ENCODE data around the gene GGT6. TPM values are rescaled to one million over a fixed set of nuclear protein-coding genes. Genes with fewer than 3 reads are reported as not detected.
A peak's percentile ranks its signal among the peaks of the same experiment; 100 is the strongest.

GGT6 gene
- total and polyA plus RNA-seq, 2 of the 13 experiments (the other 11 are each of a cell fraction or from before 2014, with no cell fraction given), result 0.16 to 0.80 TPM

DNA sequence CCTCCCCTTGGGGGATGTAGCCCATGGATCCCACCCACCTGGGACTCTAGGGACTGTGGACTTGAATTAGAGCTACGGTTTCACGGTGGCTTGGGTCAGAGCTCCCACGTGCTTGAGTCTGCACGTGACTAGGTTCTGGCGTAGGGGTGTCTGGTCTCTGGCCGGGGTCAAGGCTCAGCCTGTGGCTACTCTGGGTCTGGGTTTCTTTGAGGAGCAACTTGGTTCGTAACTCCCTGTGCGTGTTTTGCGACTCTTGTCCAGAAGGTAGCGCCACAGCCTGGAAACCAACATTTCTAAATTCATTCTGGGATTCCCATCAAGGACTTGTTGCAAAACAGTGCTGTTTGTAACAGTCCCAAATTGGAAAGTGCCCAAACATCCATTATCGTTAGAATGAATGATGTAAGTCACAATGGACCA lies 470 bp upstream of the GGT6 start (continued):
- TF ChIP-seq, protein P1, sequence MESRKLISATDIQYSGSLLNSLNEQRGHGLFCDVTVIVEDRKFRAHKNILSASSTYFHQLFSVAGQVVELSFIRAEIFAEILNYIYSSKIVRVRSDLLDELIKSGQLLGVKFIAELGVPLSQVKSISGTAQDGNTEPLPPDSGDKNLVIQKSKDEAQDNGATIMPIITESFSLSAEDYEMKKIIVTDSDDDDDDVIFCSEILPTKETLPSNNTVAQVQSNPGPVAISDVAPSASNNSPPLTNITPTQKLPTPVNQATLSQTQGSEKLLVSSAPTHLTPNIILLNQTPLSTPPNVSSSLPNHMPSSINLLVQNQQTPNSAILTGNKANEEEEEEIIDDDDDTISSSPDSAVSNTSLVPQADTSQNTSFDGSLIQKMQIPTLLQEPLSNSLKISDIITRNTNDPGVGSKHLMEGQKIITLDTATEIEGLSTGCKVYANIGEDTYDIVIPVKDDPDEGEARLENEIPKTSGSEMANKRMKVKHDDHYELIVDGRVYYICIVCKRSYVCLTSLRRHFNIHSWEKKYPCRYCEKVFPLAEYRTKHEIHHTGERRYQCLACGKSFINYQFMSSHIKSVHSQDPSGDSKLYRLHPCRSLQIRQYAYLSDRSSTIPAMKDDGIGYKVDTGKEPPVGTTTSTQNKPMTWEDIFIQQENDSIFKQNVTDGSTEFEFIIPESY (CRISPR knock-in tag; IDR thresholded peaks at IDR 0.05), result 0 out of 2 replicates have a peak, but pooled peaks have one; percentile 6
- TF ChIP-seq KAT8 (CRISPR knock-in tag; IDR thresholded peaks at IDR 0.05), result peak; percentile 46; the same call in 1 of the 2 replicates
- TF ChIP-seq SMC3 (IDR thresholded peaks at IDR 0.05; ENCODE audit: low read length), result peak; percentile 22; the same call in 1 of the 2 replicates
- TF ChIP-seq, protein P2, sequence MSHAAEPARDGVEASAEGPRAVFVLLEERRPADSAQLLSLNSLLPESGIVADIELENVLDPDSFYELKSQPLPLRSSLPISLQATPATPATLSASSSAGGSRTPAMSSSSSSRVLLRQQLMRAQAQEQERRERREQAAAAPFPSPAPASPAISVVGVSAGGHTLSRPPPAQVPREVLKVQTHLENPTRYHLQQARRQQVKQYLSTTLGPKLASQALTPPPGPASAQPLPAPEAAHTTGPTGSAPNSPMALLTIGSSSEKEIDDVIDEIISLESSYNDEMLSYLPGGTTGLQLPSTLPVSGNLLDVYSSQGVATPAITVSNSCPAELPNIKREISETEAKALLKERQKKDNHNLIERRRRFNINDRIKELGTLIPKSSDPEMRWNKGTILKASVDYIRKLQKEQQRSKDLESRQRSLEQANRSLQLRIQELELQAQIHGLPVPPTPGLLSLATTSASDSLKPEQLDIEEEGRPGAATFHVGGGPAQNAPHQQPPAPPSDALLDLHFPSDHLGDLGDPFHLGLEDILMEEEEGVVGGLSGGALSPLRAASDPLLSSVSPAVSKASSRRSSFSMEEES (CRISPR knock-in tag; IDR thresholded peaks at IDR 0.05), result 0 out of 2 replicates have a peak, but pooled peaks have one; percentile 33
- TF ChIP-seq NR2C2 (CRISPR knock-in tag; IDR thresholded peaks at IDR 0.05; ENCODE audit: borderline replicate concordance), result peak; percentile 53; the same call in 1 of the 2 replicates
- no peak for TF ChIP-seq RBFOX2 (IDR thresholded peaks at IDR 0.05; ENCODE audit: low read depth, low read length)
- peak; percentile 52; the same call in 1 of the 2 replicates for TF ChIP-seq MYC (CRISPR knock-in tag; IDR thresholded peaks at IDR 0.05; ENCODE audit: borderline replicate concordance)
- TF ChIP-seq, protein P3, sequence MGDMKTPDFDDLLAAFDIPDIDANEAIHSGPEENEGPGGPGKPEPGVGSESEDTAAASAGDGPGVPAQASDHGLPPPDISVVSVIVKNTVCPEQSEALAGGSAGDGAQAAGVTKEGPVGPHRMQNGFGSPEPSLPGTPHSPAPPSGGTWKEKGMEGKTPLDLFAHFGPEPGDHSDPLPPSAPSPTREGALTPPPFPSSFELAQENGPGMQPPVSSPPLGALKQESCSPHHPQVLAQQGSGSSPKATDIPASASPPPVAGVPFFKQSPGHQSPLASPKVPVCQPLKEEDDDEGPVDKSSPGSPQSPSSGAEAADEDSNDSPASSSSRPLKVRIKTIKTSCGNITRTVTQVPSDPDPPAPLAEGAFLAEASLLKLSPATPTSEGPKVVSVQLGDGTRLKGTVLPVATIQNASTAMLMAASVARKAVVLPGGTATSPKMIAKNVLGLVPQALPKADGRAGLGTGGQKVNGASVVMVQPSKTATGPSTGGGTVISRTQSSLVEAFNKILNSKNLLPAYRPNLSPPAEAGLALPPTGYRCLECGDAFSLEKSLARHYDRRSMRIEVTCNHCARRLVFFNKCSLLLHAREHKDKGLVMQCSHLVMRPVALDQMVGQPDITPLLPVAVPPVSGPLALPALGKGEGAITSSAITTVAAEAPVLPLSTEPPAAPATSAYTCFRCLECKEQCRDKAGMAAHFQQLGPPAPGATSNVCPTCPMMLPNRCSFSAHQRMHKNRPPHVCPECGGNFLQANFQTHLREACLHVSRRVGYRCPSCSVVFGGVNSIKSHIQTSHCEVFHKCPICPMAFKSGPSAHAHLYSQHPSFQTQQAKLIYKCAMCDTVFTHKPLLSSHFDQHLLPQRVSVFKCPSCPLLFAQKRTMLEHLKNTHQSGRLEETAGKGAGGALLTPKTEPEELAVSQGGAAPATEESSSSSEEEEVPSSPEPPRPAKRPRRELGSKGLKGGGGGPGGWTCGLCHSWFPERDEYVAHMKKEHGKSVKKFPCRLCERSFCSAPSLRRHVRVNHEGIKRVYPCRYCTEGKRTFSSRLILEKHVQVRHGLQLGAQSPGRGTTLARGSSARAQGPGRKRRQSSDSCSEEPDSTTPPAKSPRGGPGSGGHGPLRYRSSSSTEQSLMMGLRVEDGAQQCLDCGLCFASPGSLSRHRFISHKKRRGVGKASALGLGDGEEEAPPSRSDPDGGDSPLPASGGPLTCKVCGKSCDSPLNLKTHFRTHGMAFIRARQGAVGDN (CRISPR knock-in tag; IDR thresholded peaks at IDR 0.05), result peak; percentile 61
- no peak for TF ChIP-seq ZNF839 (CRISPR knock-in tag; IDR thresholded peaks at IDR 0.05; ENCODE audit: borderline replicate concordance)
- TF ChIP-seq, protein P4, sequence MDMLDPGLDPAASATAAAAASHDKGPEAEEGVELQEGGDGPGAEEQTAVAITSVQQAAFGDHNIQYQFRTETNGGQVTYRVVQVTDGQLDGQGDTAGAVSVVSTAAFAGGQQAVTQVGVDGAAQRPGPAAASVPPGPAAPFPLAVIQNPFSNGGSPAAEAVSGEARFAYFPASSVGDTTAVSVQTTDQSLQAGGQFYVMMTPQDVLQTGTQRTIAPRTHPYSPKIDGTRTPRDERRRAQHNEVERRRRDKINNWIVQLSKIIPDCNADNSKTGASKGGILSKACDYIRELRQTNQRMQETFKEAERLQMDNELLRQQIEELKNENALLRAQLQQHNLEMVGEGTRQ (IDR thresholded peaks at IDR 0.05; ENCODE audit: low read depth, low read length), result peak; percentile 79
- TF ChIP-seq, protein P4 (CRISPR knock-in tag; IDR thresholded peaks at IDR 0.05; ENCODE audit: borderline replicate concordance), result peak; percentile 74; the same call in 1 of the 2 replicates
- TF ChIP-seq, protein P5, sequence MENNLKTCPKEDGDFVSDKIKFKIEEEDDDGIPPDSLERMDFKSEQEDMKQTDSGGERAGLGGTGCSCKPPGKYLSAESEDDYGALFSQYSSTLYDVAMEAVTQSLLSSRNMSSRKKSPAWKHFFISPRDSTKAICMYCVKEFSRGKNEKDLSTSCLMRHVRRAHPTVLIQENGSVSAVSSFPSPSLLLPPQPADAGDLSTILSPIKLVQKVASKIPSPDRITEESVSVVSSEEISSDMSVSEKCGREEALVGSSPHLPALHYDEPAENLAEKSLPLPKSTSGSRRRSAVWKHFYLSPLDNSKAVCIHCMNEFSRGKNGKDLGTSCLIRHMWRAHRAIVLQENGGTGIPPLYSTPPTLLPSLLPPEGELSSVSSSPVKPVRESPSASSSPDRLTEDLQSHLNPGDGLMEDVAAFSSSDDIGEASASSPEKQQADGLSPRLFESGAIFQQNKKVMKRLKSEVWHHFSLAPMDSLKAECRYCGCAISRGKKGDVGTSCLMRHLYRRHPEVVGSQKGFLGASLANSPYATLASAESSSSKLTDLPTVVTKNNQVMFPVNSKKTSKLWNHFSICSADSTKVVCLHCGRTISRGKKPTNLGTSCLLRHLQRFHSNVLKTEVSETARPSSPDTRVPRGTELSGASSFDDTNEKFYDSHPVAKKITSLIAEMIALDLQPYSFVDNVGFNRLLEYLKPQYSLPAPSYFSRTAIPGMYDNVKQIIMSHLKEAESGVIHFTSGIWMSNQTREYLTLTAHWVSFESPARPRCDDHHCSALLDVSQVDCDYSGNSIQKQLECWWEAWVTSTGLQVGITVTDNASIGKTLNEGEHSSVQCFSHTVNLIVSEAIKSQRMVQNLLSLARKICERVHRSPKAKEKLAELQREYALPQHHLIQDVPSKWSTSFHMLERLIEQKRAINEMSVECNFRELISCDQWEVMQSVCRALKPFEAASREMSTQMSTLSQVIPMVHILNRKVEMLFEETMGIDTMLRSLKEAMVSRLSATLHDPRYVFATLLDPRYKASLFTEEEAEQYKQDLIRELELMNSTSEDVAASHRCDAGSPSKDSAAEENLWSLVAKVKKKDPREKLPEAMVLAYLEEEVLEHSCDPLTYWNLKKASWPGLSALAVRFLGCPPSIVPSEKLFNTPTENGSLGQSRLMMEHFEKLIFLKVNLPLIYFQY (CRISPR knock-in tag; IDR thresholded peaks at IDR 0.05; ENCODE audit: borderline replicate concordance), result no peak
